ENCODE data around the gene ATP8B1. TPM values are rescaled to one million over a fixed set of nuclear protein-coding genes. Genes with fewer than 3 reads are reported as not detected.
"Not testable (repeated sequence)": the region's sequence is repeated elsewhere in the genome, so short reads cannot be mapped to it uniquely, and the experiment has no call there.

ATP8B1 gene
- total and polyA plus RNA-seq, 4 experiments from 2014 or later, result 0.24 TPM; not detected in 3

DNA sequence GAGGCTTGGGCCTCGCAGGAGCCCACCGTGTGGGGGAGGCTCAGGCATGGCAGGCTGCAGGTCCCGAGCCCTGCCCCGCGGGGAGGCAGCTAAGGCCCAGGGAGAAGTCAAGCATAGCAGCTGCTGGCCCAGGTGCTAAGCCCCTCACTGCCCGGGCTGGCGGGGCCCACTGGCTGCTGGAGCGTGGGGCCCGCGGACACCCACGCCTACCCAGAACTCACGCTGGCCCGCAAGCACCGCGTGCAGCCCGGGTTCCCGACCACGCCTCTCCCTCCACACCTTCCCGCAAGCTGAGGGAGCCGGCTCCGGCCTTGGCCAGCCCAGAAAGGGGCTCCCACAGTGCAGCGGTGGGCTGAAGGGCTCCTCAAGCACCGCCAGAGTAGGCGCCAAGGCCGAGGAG is 159.4 kb downstream of the ATP8B1 start:
- CTCF ChIA-PET (ENCODE audit: partially characterized antibody), result not testable (repeated sequence)
- peaks cover 11 to 30% (median 16%) of the 10 kb centered on the region in 4 donors for H3K4me1 Mint-ChIP-seq

DNA sequence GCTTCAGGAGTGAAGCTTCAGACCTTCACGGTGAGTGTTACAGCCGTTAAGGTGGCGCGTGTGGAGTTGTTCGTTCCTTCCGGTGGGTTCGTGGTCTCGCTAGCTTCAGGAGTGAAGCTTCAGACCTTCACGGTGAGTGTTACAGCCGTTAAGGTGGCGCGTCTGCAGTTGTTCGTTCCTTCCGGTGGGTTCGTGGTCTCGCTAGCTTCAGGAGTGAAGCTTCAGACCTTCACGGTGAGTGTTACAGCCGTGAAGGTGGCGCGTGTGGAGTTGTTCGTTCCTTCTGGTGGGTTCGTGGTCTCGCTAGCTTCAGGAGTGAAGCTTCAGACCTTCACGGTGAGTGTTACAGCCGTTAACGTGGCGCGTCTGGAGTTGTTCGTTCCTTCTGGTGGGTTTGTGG is 160.7 kb downstream of the ATP8B1 start:
- H3K9me3 Mint-ChIP-seq; POLR2A ChIA-PET (ENCODE audit: partially characterized antibody); H3K27ac Mint-ChIP-seq; intact Hi-C loops (cut with micrococcal nuclease); H3K4me3 ChIP-seq (ENCODE audit: low read length in 2 of 2); H3K27ac ChIP-seq (ENCODE audit: low read depth, low read length); CTCF ChIA-PET (ENCODE audit: partially characterized antibody); H3K27me3 ChIP-seq (ENCODE audit: insufficient read depth, low read length); H3K36me3 ChIP-seq (ENCODE audit: insufficient read depth, low read length); H3K9me3 ChIP-seq (ENCODE audit: control insufficient read depth in 1 of 2, low read length in 2 of 2); H3K4me1 ChIP-seq (ENCODE audit: insufficient read depth, low read length); H3K4me3 Mint-ChIP-seq; DNase-seq; H3K27me3 Mint-ChIP-seq: not testable (repeated sequence)
- H3K4me1 Mint-ChIP-seq, result peaks cover 11 to 26% (median 19%) of the 10 kb centered on the region in 4 donors
- peaks cover 32 to 46% of the 10 kb centered on the region in 2 donors for H3K36me3 Mint-ChIP-seq

More for the DNA sequence above, 159.4 kb downstream of the ATP8B1 start:
- H3K27ac Mint-ChIP-seq; H3K9me3 Mint-ChIP-seq; H3K4me3 Mint-ChIP-seq; H3K36me3 ChIP-seq (ENCODE audit: insufficient read depth, low read length); H3K27me3 ChIP-seq (ENCODE audit: insufficient read depth, low read length); H3K27me3 Mint-ChIP-seq; H3K4me3 ChIP-seq (ENCODE audit: low read length in 2 of 2); H3K27ac ChIP-seq (ENCODE audit: low read depth, low read length); DNase-seq; H3K9me3 ChIP-seq (ENCODE audit: control insufficient read depth in 1 of 2, low read length in 2 of 2); intact Hi-C loops (cut with micrococcal nuclease); H3K4me1 ChIP-seq (ENCODE audit: insufficient read depth, low read length); POLR2A ChIA-PET (ENCODE audit: partially characterized antibody): not testable (repeated sequence)
- H3K36me3 Mint-ChIP-seq, result peaks cover 28 to 39% of the 10 kb centered on the region in 2 donors

DNA sequence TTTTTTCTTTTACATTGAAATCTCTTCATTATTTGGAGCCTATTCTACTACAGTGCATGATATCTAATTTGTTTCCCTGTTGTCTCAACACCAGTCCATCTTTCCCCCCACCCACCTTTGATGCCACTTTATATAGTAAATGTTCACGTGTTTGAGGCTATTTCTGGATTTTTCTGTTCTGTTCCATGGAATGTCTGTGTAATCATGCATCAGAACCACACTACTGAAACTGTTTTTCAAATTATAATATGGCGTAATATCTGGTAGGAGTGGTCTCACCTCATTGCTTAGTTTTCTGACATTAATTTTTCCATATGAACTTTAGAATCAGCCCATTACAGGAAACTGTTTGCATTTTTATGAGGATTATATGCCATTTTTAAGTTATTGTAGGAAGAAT is 162.4 kb downstream of the ATP8B1 start:
- no peak overlapping the region for H3K4me3 ChIP-seq (ENCODE audit: low read length in 2 of 2)
- H3K4me1 ChIP-seq (ENCODE audit: insufficient read depth, low read length), result no peaks in the 10 kb centered on the region
- no peaks in the 10 kb centered on the region for H3K36me3 ChIP-seq (ENCODE audit: insufficient read depth, low read length)
- DNase-seq, result no peak
- peak overlapping the region in 1 of 8 donors; percentile 13 for H3K4me3 Mint-ChIP-seq
- H3K4me1 Mint-ChIP-seq, result peaks cover 9 to 21% (median 16%) of the 10 kb centered on the region in 4 donors
- intact Hi-C loops (cut with micrococcal nuclease), result no loop called here
- POLR2A ChIA-PET (ENCODE audit: partially characterized antibody), result no interaction called here
- H3K27me3 ChIP-seq (ENCODE audit: insufficient read depth, low read length), result no peaks in the 10 kb centered on the region
- H3K27me3 Mint-ChIP-seq, result no peaks in the 10 kb centered on the region
- H3K9me3 Mint-ChIP-seq, result peaks cover 0 to 6% (median 0%) of the 10 kb centered on the region in 8 donors
- H3K27ac Mint-ChIP-seq, result peak overlapping the region in 2 of 7 donors; percentile 57 to 62
- no peak overlapping the region for H3K27ac ChIP-seq (ENCODE audit: low read depth, low read length)
- peaks cover 32 to 40% of the 10 kb centered on the region in 2 donors for H3K36me3 Mint-ChIP-seq
- H3K9me3 ChIP-seq (ENCODE audit: control insufficient read depth in 1 of 2, low read length in 2 of 2), result no peaks in the 10 kb centered on the region
- CTCF ChIA-PET (ENCODE audit: partially characterized antibody), result interaction anchor here (1.2 kb wide), 1 partner anchor 18 kb away, joined by 4 read pairs; the partner anchor contains the start of gene NARS1

GRCh38 chr18:57640236-57640635 is 162.9 kb downstream of the ATP8B1 start:
- Histone ChIP-seq H3K4me3 (ENCODE audit: low read length in 2 of 2) (no peak overlapping the region), H3K27me3 (ENCODE audit: insufficient read depth, low read length) (no peaks in the 10 kb centered on the region), H3K9me3 (ENCODE audit: control insufficient read depth in 1 of 2, low read length in 2 of 2) (no peaks in the 10 kb centered on the region), H3K36me3 (ENCODE audit: insufficient read depth, low read length) (no peaks in the 10 kb centered on the region), H3K4me1 (ENCODE audit: insufficient read depth, low read length) (no peaks in the 10 kb centered on the region), H3K27ac (ENCODE audit: low read depth, low read length) (no peak overlapping the region)
- Mint-ChIP-seq H3K4me3 (no peak overlapping the region), H3K27ac (peak overlapping the region in 1 of 7 donors; percentile 57), H3K36me3 (peaks cover 32 to 38% of the 10 kb centered on the region in 2 donors), H3K9me3 (peaks cover 0 to 6% (median 0%) of the 10 kb centered on the region in 8 donors), H3K4me1 (peaks cover 9 to 24% (median 16%) of the 10 kb centered on the region in 4 donors), H3K27me3 (no peaks in the 10 kb centered on the region)
- CTCF ChIA-PET (ENCODE audit: partially characterized antibody), result interaction anchor here (1.2 kb wide), 1 partner anchor 18 kb away, joined by 4 read pairs; the partner anchor contains the start of gene NARS1
- POLR2A ChIA-PET (ENCODE audit: partially characterized antibody), result no interaction called here
- DNase-seq, result no peak
- intact Hi-C loops (cut with micrococcal nuclease), result no loop called here

GRCh38 chr18:57635003-57635822 is 167.9 kb downstream of the ATP8B1 start:
- ChIA-PET POLR2A (ENCODE audit: partially characterized antibody) (interaction anchor here (0.9 kb wide), 1 partner anchor 13 kb away, joined by 3 read pairs; the partner anchor contains the start of gene NARS1), CTCF (ENCODE audit: partially characterized antibody) (no interaction called here)
- Mint-ChIP-seq H3K9me3 (no peaks in the 10 kb centered on the region), H3K27ac (peak overlapping the region in 2 of 7 donors; percentile 3 to 61), H3K4me1 (peaks cover 9 to 23% (median 16%) of the 10 kb centered on the region in 4 donors), H3K4me3 (no peak overlapping the region), H3K27me3 (no peaks in the 10 kb centered on the region), H3K36me3 (peaks cover 11% of the 10 kb centered on the region in 2 donors)
- H3K36me3 ChIP-seq (ENCODE audit: insufficient read depth, low read length), result no peaks in the 10 kb centered on the region
- no peaks in the 10 kb centered on the region for H3K27me3 ChIP-seq (ENCODE audit: insufficient read depth, low read length)
- DNase-seq, result no peak
- H3K4me1 ChIP-seq (ENCODE audit: insufficient read depth, low read length), result peaks cover 15% of the 10 kb centered on the region
- no peak overlapping the region for H3K27ac ChIP-seq (ENCODE audit: low read depth, low read length)
- intact Hi-C loops (cut with micrococcal nuclease), result no loop called here
- no peaks in the 10 kb centered on the region for H3K9me3 ChIP-seq (ENCODE audit: control insufficient read depth in 1 of 2, low read length in 2 of 2)
- no peak overlapping the region for H3K4me3 ChIP-seq (ENCODE audit: low read length in 2 of 2)

GRCh38 chr18:57631697-57632096 is 171.4 kb downstream of the ATP8B1 start:
- H3K4me1 ChIP-seq (ENCODE audit: insufficient read depth, low read length), result peaks cover 22% of the 10 kb centered on the region
- ChIA-PET POLR2A (ENCODE audit: partially characterized antibody) (interaction anchor here (4.1 kb wide), 1 partner anchor 11 kb away, joined by 68 read pairs; the partner anchor contains the start of gene NARS1), CTCF (ENCODE audit: partially characterized antibody) (interaction anchor here (1.5 to 3.7 kb wide), 3 partner anchors 11 to 863 kb away, joined by 4 to 33 read pairs (median 5); partner anchors contain the start of gene NARS1)
- DNase-seq, result no peak
- Mint-ChIP-seq H3K36me3 (peaks cover 0 to 10% of the 10 kb centered on the region in 2 donors), H3K27me3 (no peaks in the 10 kb centered on the region), H3K4me3 (peak overlapping the region; percentile 18 to 83 (median 74)), H3K27ac (peak overlapping the region in 5 of 7 donors; percentile 65 to 97 (median 83)), H3K4me1 (peaks cover 13 to 24% (median 18%) of the 10 kb centered on the region in 4 donors), H3K9me3 (no peaks in the 10 kb centered on the region)
- intact Hi-C loops (cut with micrococcal nuclease), result loop anchor here (2.0 to 5.0 kb wide), 3 partner anchors 45 to 691 kb away; partner anchors contain the start of gene FECH
- no peak overlapping the region for H3K27ac ChIP-seq (ENCODE audit: low read depth, low read length)
- no peak overlapping the region for H3K4me3 ChIP-seq (ENCODE audit: low read length in 2 of 2)
- H3K36me3 ChIP-seq (ENCODE audit: insufficient read depth, low read length), result no peaks in the 10 kb centered on the region
- H3K9me3 ChIP-seq (ENCODE audit: control insufficient read depth in 1 of 2, low read length in 2 of 2), result no peaks in the 10 kb centered on the region
- H3K27me3 ChIP-seq (ENCODE audit: insufficient read depth, low read length), result no peaks in the 10 kb centered on the region

Measured in CD4-positive, alpha-beta memory T cell (primary cell).